ENCODE data around the gene IPO11.

The IPO11 gene

DNA sequence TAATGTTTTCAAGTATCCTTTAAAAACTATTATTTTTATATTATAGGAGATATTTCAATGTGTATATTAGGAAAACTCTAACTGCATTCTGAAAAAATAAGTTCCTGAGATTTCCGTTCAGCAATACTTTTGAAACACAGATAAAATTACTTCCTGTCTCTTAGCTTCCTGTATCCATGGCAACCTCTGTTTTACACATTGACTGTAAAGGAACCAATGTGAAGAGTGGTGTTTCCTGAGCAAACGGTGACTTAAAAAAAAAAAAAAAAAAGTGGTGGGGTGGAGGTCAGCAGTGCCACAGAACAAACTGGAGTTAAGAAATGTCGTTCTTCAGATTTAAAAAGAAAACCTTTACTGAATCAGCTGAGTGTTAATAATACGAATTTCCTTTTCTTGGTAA is 166.0 kb downstream of the IPO11 start, which contains the start of gene LRRC70:
TSS of gene LRRC70 (plus strand) at position 280 of the 400 bp plus-strand sequence. CDS start 620 bp downstream, outside the sequence.
- H3K27ac Mint-ChIP-seq: peak within 1 kb of the TSS; percentile 25
- H3K4me1 Mint-ChIP-seq: peaks cover 13 to 37% of the 10 kb centered on the region in 2 donors

GRCh38 chr5:62579761-62580160 is 167.2 kb downstream of the IPO11 start:
- Mint-ChIP-seq H3K4me1 (peaks cover 8 to 30% of the 10 kb centered on the region in 2 donors), H3K9me3 (no peaks in the 10 kb centered on the region), H3K4me3 (no peak overlapping the region), H3K27ac (no peak overlapping the region), H3K36me3 (peaks cover 14 to 30% of the 10 kb centered on the region in 2 donors), H3K27me3 (no peaks in the 10 kb centered on the region)
- ATAC-seq (replicated peaks) (no peak), DNase-seq (no peak)

More for the DNA sequence above, 166.0 kb downstream of the IPO11 start, which contains the start of gene LRRC70:
- H3K36me3 Mint-ChIP-seq: peaks cover 14 to 30% of the 10 kb centered on the region in 2 donors
- H3K4me3 Mint-ChIP-seq: peak within 1 kb of the TSS in 1 of 2 donors; percentile 42
- ATAC-seq (replicated peaks) (peak; percentile 60 to 75), DNase-seq (no peak)
- H3K27me3 Mint-ChIP-seq: no peaks in the 10 kb centered on the region
- H3K9me3 Mint-ChIP-seq: no peaks in the 10 kb centered on the region

DNA sequence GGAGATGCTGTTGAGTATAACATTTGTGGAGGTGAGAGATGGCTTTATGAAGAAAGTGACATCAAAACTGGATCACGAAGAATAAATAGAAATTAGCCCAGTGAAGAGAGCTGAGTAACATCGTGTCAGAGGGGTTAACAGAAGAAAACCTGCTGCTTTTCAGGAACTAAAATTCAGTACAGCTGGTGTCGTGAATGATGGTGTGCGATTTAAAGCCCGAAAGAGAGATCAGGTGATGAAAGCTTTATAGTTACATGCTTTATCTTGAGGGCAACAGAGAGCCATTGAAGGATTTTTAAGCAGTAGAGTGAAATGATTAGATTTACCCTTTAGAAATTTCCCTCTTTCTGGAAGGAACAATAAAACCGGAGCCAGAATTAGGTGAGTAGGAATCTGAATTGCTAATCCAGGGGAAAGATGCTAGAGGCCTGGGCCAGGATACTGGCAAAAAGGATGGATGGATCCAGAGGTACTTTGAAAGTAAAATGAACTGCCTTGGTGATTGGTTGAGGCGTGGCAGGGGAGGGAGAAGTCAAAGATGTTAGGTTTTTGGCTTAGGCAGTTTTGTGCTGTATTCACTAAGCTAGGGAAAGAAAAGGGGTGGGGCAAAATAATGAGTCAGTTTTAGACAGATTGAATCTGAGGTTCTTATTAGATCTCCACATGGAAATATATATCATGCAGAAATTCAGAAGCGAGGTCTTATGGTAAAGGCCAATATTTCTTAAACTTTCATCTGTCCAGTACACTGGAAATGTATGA is 169.5 kb downstream of the IPO11 start:
- Mint-ChIP-seq H3K4me1 (peaks cover 9 to 28% of the 10 kb centered on the region in 2 donors), H3K9me3 (no peaks in the 10 kb centered on the region), H3K36me3 (peaks cover 16 to 29% of the 10 kb centered on the region in 2 donors), H3K27ac (no peak overlapping the region), H3K27me3 (no peaks in the 10 kb centered on the region), H3K4me3 (no peak overlapping the region)
- no peak for ATAC-seq (replicated peaks)
- no peak for DNase-seq

DNA sequence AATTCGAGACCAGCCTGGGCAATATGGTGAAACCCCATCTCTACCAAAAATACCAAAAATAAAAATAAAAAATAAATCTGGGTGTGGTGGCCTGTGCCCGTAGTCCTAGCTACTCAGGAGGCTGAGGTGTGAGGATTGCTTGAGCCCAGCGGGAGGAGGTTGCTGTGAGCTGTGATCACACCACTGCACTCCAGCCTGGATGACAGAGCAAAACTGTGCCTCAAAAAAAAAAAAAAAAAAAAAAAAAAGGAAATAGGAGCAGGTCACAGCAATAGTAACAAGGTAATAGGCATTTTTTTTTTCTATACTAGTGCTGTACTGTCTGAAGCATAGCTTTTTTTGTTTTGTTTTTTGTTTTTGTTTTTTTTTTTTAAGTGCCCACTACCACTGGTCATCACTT is 171.8 kb downstream of the IPO11 start:
- Mint-ChIP-seq H3K4me3 (no peak overlapping the region), H3K4me1 (peaks cover 7 to 22% of the 10 kb centered on the region in 2 donors), H3K36me3 (peaks cover 30 to 42% of the 10 kb centered on the region in 2 donors), H3K27me3 (no peaks in the 10 kb centered on the region), H3K27ac (no peak overlapping the region), H3K9me3 (peaks cover 0 to 4% of the 10 kb centered on the region in 2 donors)
- ATAC-seq (replicated peaks) (no peak), DNase-seq (no peak)

DNA sequence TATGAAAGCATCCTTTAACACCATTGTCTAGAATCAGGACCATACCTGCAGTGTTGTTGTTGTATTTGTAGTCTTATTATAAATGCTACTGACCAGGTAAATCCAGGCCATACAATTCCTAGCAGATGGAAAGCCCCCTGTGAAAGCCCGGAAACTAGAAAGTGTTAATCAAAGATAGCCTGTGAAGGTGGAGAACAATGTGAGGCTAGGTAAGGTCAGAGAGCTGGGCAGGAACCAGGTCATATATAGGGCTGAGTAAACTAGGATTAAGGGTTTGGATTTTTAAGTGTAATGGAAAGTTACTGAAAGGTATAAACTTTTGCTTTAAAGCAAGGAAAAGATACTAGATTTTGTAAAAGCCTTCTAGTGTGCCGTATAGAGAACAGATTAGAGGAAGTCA is 172.7 kb downstream of the IPO11 start:
- H3K27ac Mint-ChIP-seq: no peak overlapping the region
- peaks cover 7 to 22% of the 10 kb centered on the region in 2 donors for H3K4me1 Mint-ChIP-seq
- ATAC-seq (replicated peaks): no peak
- peaks cover 32 to 48% of the 10 kb centered on the region in 2 donors for H3K36me3 Mint-ChIP-seq
- no peak for DNase-seq
- peaks cover 0 to 5% of the 10 kb centered on the region in 2 donors for H3K9me3 Mint-ChIP-seq
- no peak overlapping the region for H3K4me3 Mint-ChIP-seq
- H3K27me3 Mint-ChIP-seq: no peaks in the 10 kb centered on the region

DNA sequence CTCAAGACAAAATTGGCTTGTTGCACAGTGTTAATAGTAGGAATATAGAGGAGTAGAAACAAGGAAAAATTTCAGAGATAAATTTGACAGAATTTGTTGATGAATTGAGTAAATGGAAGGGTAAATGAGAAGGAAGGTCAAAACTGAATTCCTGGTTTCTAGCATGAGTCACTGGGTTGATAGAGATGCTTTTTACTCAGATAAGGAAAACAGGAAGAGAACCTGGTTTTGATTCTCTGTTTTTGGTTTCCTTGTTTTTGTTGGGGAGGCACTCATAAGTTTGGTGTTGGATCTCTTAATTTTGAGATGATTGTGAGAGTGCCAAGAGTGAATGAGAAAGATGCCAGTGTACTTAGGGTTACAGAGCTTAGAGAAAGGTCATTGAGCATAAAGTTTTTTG is 173.2 kb downstream of the IPO11 start:
- peak overlapping the region; percentile 15 for H3K27ac Mint-ChIP-seq
- peaks cover 32 to 45% of the 10 kb centered on the region in 2 donors for H3K36me3 Mint-ChIP-seq
- H3K4me1 Mint-ChIP-seq: peaks cover 7 to 21% of the 10 kb centered on the region in 2 donors
- no peak overlapping the region for H3K4me3 Mint-ChIP-seq
- DNase-seq: no peak
- H3K9me3 Mint-ChIP-seq: peaks cover 0 to 5% of the 10 kb centered on the region in 2 donors
- ATAC-seq (replicated peaks): no peak
- H3K27me3 Mint-ChIP-seq: no peaks in the 10 kb centered on the region

- H3K36me3 Mint-ChIP-seq: peaks cover 35 to 53% of the 10 kb centered on the region in 2 donors
- peaks cover 7 to 16% of the 10 kb centered on the region in 2 donors for H3K4me1 Mint-ChIP-seq
- H3K27ac Mint-ChIP-seq: no peak overlapping the region
- ATAC-seq (replicated peaks) (no peak), DNase-seq (no peak)
- H3K9me3 Mint-ChIP-seq: peaks cover 0 to 6% of the 10 kb centered on the region in 2 donors
- no peaks in the 10 kb centered on the region for H3K27me3 Mint-ChIP-seq
- no peak overlapping the region for H3K4me3 Mint-ChIP-seq
Observed at GRCh38 chr5:62587737-62588136, 175.2 kb downstream of the IPO11 start.

GRCh38 chr5:62588668-62589067 is 176.1 kb downstream of the IPO11 start:
- DNase-seq (no peak), ATAC-seq (replicated peaks) (no peak)
- Mint-ChIP-seq H3K4me3 (no peak overlapping the region), H3K4me1 (peaks cover 9 to 23% of the 10 kb centered on the region in 2 donors), H3K9me3 (peaks cover 5 to 10% of the 10 kb centered on the region in 2 donors), H3K27me3 (no peaks in the 10 kb centered on the region), H3K36me3 (peaks cover 42 to 62% of the 10 kb centered on the region in 2 donors), H3K27ac (no peak overlapping the region)

DNA sequence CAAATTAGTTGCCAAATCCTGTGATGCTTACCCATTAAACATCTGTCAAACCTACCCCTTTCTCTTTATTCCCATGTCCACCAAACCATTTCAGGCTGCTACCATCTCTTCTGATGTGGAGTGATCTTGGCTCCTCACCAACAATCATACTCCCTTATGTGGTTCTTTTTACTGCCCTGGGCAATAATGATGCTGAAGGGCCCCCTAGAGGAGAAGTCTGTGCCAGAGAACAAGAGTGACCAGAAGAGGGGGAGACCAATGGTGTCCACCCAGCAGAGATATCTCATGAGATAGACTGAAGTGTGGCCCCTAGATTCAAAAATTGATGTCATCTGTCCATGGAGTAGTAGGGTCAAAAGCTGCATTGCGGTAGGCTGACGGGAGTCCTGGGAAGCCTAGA is 176.9 kb downstream of the IPO11 start:
- Mint-ChIP-seq H3K36me3 (peaks cover 44 to 63% of the 10 kb centered on the region in 2 donors), H3K4me3 (no peak overlapping the region), H3K27me3 (no peaks in the 10 kb centered on the region), H3K27ac (no peak overlapping the region), H3K9me3 (peaks cover 5 to 10% of the 10 kb centered on the region in 2 donors), H3K4me1 (peaks cover 10 to 26% of the 10 kb centered on the region in 2 donors)
- DNase-seq: no peak
- ATAC-seq (replicated peaks): no peak

GRCh38 chr5:62590387-62590786 is 177.8 kb downstream of the IPO11 start:
- Mint-ChIP-seq H3K4me3 (no peak overlapping the region), H3K27ac (no peak overlapping the region), H3K27me3 (no peaks in the 10 kb centered on the region), H3K9me3 (peaks cover 5 to 10% of the 10 kb centered on the region in 2 donors), H3K36me3 (peaks cover 51 to 70% of the 10 kb centered on the region in 2 donors), H3K4me1 (peaks cover 13 to 27% of the 10 kb centered on the region in 2 donors)
- ATAC-seq (replicated peaks): no peak
- DNase-seq: no peak

DNA sequence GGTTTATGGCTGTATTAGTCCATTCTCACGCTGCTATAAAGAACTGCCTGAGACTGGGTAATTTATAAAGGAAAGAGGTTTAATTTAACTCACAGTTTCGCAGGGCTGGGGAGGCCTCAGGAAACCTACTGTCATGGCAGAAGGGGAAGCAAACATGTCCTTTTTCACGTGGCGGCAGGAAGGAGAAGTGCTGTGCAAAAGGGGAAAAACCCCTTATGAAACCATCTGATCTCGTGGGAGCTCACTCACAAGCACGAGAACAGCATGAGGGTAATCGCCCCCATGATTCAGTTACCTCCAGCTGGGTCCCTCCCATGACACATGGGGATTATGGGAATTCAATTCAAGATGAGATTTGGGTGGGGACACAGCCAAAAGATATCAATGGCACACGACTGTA is 180.0 kb downstream of the IPO11 start:
- H3K27ac Mint-ChIP-seq: peak overlapping the region; percentile 52

GRCh38 chr5:62593331-62593730 is 180.8 kb downstream of the IPO11 start:
- H3K27ac Mint-ChIP-seq: peak overlapping the region; percentile 34
- H3K36me3 Mint-ChIP-seq: peaks cover 46 to 66% of the 10 kb centered on the region in 2 donors
- peaks cover 8 to 22% of the 10 kb centered on the region in 2 donors for H3K4me1 Mint-ChIP-seq
- peak overlapping the region in 1 of 2 donors; percentile 44 for H3K4me3 Mint-ChIP-seq
- DNase-seq (no peak), ATAC-seq (replicated peaks) (no peak)
- peaks cover 5 to 10% of the 10 kb centered on the region in 2 donors for H3K9me3 Mint-ChIP-seq
- no peaks in the 10 kb centered on the region for H3K27me3 Mint-ChIP-seq

More for the DNA sequence above, 180.0 kb downstream of the IPO11 start:
- H3K4me3 Mint-ChIP-seq: no peak overlapping the region
- peaks cover 5 to 10% of the 10 kb centered on the region in 2 donors for H3K9me3 Mint-ChIP-seq
- peaks cover 8 to 22% of the 10 kb centered on the region in 2 donors for H3K4me1 Mint-ChIP-seq
- H3K27me3 Mint-ChIP-seq: no peaks in the 10 kb centered on the region
- DNase-seq (peak; percentile 25), ATAC-seq (replicated peaks) (peak; percentile 50 to 70)
- H3K36me3 Mint-ChIP-seq: peaks cover 50 to 71% of the 10 kb centered on the region in 2 donors

- ATAC-seq (replicated peaks): no peak
- H3K27me3 Mint-ChIP-seq: no peaks in the 10 kb centered on the region
- H3K4me3 Mint-ChIP-seq: no peak overlapping the region
- peaks cover 5 to 6% of the 10 kb centered on the region in 2 donors for H3K9me3 Mint-ChIP-seq
- H3K27ac Mint-ChIP-seq: no peak overlapping the region
- H3K4me1 Mint-ChIP-seq: peaks cover 8 to 22% of the 10 kb centered on the region in 2 donors
- peaks cover 34 to 54% of the 10 kb centered on the region in 2 donors for H3K36me3 Mint-ChIP-seq
- no peak for DNase-seq
Observed at GRCh38 chr5:62594364-62594984, 181.9 kb downstream of the IPO11 start.

DNA sequence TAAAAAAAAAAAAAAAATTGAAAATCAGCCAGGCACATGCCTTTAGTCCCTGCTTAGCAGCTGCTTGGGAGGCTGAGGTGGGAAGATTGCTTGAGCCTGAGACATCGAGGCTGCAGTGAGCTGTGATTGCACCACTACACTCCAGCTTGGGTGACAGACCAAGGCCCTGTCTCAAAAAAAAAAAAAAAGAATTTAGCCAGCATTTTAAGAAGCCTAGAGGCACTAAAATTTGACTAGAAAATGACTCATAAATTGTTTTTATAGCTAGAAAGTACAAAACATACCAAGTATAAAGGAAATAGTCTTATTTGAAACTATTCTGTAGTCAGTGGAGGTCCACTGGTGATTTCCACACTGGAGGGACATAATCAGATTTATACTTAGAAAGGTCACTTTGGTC is 183.5 kb downstream of the IPO11 start:
- Mint-ChIP-seq H3K4me1 (peaks cover 8 to 22% of the 10 kb centered on the region in 2 donors), H3K4me3 (no peak overlapping the region), H3K9me3 (peaks cover 5% of the 10 kb centered on the region in 2 donors), H3K27ac (no peak overlapping the region), H3K36me3 (peaks cover 32 to 45% of the 10 kb centered on the region in 2 donors), H3K27me3 (no peaks in the 10 kb centered on the region)
- ATAC-seq (replicated peaks): no peak
- no peak for DNase-seq
